Chondrocyte (in vitro differentiated cells): Measurements from ENCODE around the gene CD46. TPM values are rescaled to one million over a fixed set of nuclear protein-coding genes. Genes with fewer than 3 reads are reported as not detected.

Experiments used
- DNase-seq: peaks from one replicate; pipeline ENCODE4 v3.0.0; 2021; ENCODE audit warnings: mixed read lengths, low spot score
- H3K27ac Mint-ChIP-seq: one replicate; pipeline ENCODE4 v1.8.0; 2021; ENCODE audit warnings: mild to moderate bottlenecking, moderate library complexity, mixed read lengths; ENCODE audit not compliant: unreplicated experiment
- H3K27me3 Mint-ChIP-seq: 2 replicates; pipeline ENCODE4 v1.8.0; 2021; ENCODE audit warnings: low read depth, mixed read lengths
- H3K36me3 Mint-ChIP-seq: 2 replicates; pipeline ENCODE4 v1.8.0; 2021; ENCODE audit warnings: low read depth, mixed read lengths
- H3K4me1 Mint-ChIP-seq: 2 replicates; pipeline ENCODE4 v1.8.0; 2021; ENCODE audit warnings: low read depth, mild to moderate bottlenecking, mixed read lengths
- H3K4me3 Mint-ChIP-seq: one replicate; pipeline ENCODE4 v1.8.0; 2021; ENCODE audit warnings: mild to moderate bottlenecking, moderate library complexity, mixed read lengths; ENCODE audit not compliant: unreplicated experiment
- H3K9me3 Mint-ChIP-seq: 2 replicates; pipeline ENCODE4 v1.8.0; 2021; ENCODE audit warnings: low read depth, mixed read lengths
- CTCF ChIP-seq: fragments of 200-600 bp; sonication (generic); IDR thresholded peaks from 2 replicates; pipeline ENCODE4 v1.5.0; 2021; ENCODE audit warnings: antibody characterized with exemption, mild to moderate bottlenecking, moderate library complexity
- total RNA-seq: library from RNA; stranded (reverse); gene quantifications from 3 replicates; pipeline ENCODE4 v1.2.1, GENCODE V29; 2021

CD46 gene
- total RNA-seq, 1 donor from 2014 or later: 96.4 TPM

GRCh38 chr1:207825409-207825695 is 73.5 kb downstream of the CD46 start:
- no peak for DNase-seq
- peaks cover 40% of the 10 kb centered on the region for H3K4me1 Mint-ChIP-seq
- H3K36me3 Mint-ChIP-seq: no peaks in the 10 kb centered on the region
- no peaks in the 10 kb centered on the region for H3K27me3 Mint-ChIP-seq
- H3K4me3 Mint-ChIP-seq: no peak overlapping the region
- H3K9me3 Mint-ChIP-seq: no peaks in the 10 kb centered on the region
- no peak for TF ChIP-seq CTCF
- H3K27ac Mint-ChIP-seq: no peak overlapping the region

DNA sequence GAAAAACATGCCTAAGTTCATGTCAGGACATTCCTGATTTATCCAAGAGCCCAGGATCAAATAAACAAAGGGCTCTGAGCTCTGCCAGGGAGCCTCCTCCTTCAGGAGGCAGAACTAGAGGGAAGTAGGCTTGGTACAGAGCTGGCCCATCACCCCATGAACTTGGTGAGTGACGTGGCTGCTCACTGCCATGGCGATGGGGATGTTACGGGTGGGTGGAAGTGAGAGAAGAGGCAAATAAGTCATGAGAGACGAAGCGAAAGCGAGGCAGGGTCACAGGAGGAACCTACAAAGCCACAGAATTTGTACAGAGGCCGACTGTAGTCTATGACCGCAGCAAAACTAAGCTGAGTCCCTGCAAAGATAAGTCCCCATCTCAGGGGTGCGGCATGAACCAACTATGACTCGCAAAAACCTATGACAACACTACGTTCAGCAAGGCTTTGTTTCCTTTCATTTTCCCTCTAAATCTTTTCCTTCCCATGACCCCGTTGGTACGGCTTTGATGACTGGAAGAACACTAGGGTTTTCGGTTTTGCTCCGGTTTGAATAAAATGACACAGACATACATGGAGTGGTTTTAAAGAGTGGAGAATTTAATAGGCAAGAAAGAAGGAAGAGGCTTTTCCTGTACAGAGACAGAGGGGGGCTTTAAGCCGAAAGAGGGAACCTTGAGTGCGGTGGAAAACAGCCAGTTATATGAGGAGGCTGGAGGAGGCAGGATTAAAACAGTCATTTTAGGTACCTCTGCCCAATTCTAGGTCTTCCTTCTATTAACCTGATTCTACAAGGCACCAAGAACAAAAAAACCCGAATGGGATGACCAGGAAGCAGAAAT is 74.1 kb downstream of the CD46 start:
- peaks cover 40% of the 10 kb centered on the region for H3K4me1 Mint-ChIP-seq
- no peak for DNase-seq
- no peak for TF ChIP-seq CTCF
- no peaks in the 10 kb centered on the region for H3K36me3 Mint-ChIP-seq
- no peaks in the 10 kb centered on the region for H3K9me3 Mint-ChIP-seq
- no peak overlapping the region for H3K27ac Mint-ChIP-seq
- H3K4me3 Mint-ChIP-seq: no peak overlapping the region
- no peaks in the 10 kb centered on the region for H3K27me3 Mint-ChIP-seq

DNA sequence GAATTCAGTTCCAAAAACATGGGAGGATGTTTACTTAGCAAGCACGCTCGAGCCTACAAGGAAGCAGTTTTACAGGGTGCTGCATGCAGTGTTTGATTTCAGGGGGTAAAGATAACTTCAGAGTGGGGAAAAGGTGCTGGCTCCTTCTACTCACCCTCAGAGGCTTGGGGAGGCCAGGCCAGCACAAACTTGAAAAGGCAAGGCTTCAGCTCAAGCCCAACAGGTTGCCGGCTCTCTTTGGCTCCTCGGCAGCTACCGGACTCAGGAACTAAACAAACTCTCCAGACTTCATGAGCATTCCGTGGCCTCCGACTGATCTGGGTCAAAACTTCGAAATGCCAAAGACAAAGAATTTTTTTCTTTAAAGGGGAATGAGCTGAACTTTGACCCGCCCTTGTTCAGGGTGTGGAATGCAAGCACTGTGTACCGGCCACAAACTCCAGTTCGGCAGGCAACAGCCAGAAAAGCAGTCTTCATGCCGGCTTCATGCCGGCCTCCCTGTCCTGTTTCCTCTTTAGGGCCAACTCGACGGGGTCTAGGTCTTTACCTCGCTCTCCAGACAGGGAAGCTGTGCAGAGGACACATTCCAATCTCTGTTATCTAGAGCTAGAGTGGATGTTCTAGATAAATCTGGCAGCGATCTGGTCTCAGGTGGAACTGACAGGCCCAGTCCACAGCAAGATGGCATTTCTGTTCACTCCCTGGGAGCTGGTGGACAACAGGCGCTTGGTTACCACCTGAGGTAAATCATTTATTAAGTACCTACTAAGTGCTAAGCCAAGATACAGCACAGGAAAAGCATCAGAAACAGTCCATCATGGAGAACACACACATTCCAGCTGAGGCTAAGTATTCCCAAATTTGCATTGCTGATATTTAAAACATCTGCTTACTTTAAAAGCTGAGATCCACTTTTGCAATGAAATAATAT is 75.0 kb downstream of the CD46 start:
- Mint-ChIP-seq H3K36me3 (no peaks in the 10 kb centered on the region), H3K4me1 (peaks cover 40% of the 10 kb centered on the region), H3K9me3 (no peaks in the 10 kb centered on the region), H3K4me3 (no peak overlapping the region), H3K27me3 (no peaks in the 10 kb centered on the region), H3K27ac (no peak overlapping the region)
- no peak for TF ChIP-seq CTCF
- DNase-seq: no peak

GRCh38 chr1:207827488-207827830 is 75.6 kb downstream of the CD46 start:
- no peak overlapping the region for H3K27ac Mint-ChIP-seq
- no peak overlapping the region for H3K4me3 Mint-ChIP-seq
- no peak for TF ChIP-seq CTCF
- H3K27me3 Mint-ChIP-seq: no peaks in the 10 kb centered on the region
- DNase-seq: no peak
- no peaks in the 10 kb centered on the region for H3K9me3 Mint-ChIP-seq
- peaks cover 40% of the 10 kb centered on the region for H3K4me1 Mint-ChIP-seq
- H3K36me3 Mint-ChIP-seq: no peaks in the 10 kb centered on the region

DNA sequence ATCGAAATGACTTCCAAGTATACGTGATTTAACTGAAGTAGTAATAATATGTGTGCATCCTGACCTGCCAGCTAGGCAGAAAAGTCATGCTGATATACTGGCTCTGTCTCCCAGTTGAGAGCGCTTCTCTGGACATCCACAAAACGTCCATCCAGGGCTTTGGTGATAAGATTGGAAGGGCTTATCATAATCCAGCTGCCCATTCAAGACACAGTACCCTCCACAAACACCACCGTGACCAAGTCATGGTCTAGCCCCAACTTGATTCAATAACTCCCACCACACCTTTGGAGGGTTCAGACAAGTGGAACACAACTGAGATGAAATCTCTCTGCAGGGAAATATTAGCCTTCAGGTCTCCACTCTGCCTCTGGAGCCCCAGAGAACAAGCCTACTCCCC is 76.2 kb downstream of the CD46 start:
- H3K27ac Mint-ChIP-seq: no peak overlapping the region
- H3K4me1 Mint-ChIP-seq: peaks cover 38% of the 10 kb centered on the region
- no peak for TF ChIP-seq CTCF
- H3K27me3 Mint-ChIP-seq: no peaks in the 10 kb centered on the region
- no peak for DNase-seq
- no peak overlapping the region for H3K4me3 Mint-ChIP-seq
- no peaks in the 10 kb centered on the region for H3K9me3 Mint-ChIP-seq
- no peaks in the 10 kb centered on the region for H3K36me3 Mint-ChIP-seq
